ENCODE results near the gene PTPN14.

Gene PTPN14

GRCh38 chr1:214569357-214570004, 18.1 kb upstream of the PTPN14 start:
- no peak for DNase-seq (ENCODE audit: low read depth in 2 of 2, low spot score in 1 of 2)

GRCh38 chr1:214568328-214568727, 16.9 kb upstream of the PTPN14 start:
- no peak for DNase-seq (ENCODE audit: low read depth in 2 of 2, low spot score in 1 of 2)

- DNase-seq (ENCODE audit: low read depth in 2 of 2, low spot score in 1 of 2): no peak
Measured at GRCh38 chr1:214567481-214567980, 16.1 kb upstream of the PTPN14 start.

GRCh38 chr1:214566158-214567104, 15.0 kb upstream of the PTPN14 start:
- no peak for DNase-seq (ENCODE audit: low read depth in 2 of 2, low spot score in 1 of 2)

- DNase-seq (ENCODE audit: low read depth in 2 of 2, low spot score in 1 of 2): no peak
Measured at GRCh38 chr1:214565310-214565709, 13.9 kb upstream of the PTPN14 start.

GRCh38 chr1:214563881-214564280, 12.5 kb upstream of the PTPN14 start:
- DNase-seq (ENCODE audit: low read depth in 2 of 2, low spot score in 1 of 2): no peak

- DNase-seq (ENCODE audit: low read depth in 2 of 2, low spot score in 1 of 2): no peak
Measured at GRCh38 chr1:214557952-214558735, 6.7 kb upstream of the PTPN14 start.

GRCh38 chr1:214553142-214553710, 1.8 kb upstream of the PTPN14 start:
- no peak for DNase-seq (ENCODE audit: low read depth in 2 of 2, low spot score in 1 of 2)

GRCh38 chr1:214552174-214552608, 789 bp upstream of the PTPN14 start:
- DNase-seq (ENCODE audit: low read depth in 2 of 2, low spot score in 1 of 2): no peak

- DNase-seq (ENCODE audit: low read depth in 2 of 2, low spot score in 1 of 2): no peak
Measured at GRCh38 chr1:214550857-214551435, 456 bp downstream of the PTPN14 start.

GRCh38 chr1:214550013-214550856, 1.2 kb downstream of the PTPN14 start:
- DNase-seq (ENCODE audit: low read depth in 2 of 2, low spot score in 1 of 2): no peak

- DNase-seq (ENCODE audit: low read depth in 2 of 2, low spot score in 1 of 2): no peak
Measured at GRCh38 chr1:214549604-214550003, 1.8 kb downstream of the PTPN14 start.

- no peak for DNase-seq (ENCODE audit: low read depth in 2 of 2, low spot score in 1 of 2)
Measured at GRCh38 chr1:214548988-214549387, 2.4 kb downstream of the PTPN14 start.

GRCh38 chr1:214548271-214548670, 3.1 kb downstream of the PTPN14 start:
- DNase-seq (ENCODE audit: low read depth in 2 of 2, low spot score in 1 of 2): no peak

- DNase-seq (ENCODE audit: low read depth in 2 of 2, low spot score in 1 of 2): no peak
Measured at GRCh38 chr1:214547747-214548146, 3.7 kb downstream of the PTPN14 start.

GRCh38 chr1:214546886-214547641, 4.3 kb downstream of the PTPN14 start:
- no peak for DNase-seq (ENCODE audit: low read depth in 2 of 2, low spot score in 1 of 2)

GRCh38 chr1:214546084-214546483, 5.3 kb downstream of the PTPN14 start:
- no peak for DNase-seq (ENCODE audit: low read depth in 2 of 2, low spot score in 1 of 2)

GRCh38 chr1:214545293-214545692, 6.1 kb downstream of the PTPN14 start:
- DNase-seq (ENCODE audit: low read depth in 2 of 2, low spot score in 1 of 2): no peak

- DNase-seq (ENCODE audit: low read depth in 2 of 2, low spot score in 1 of 2): no peak
Measured at GRCh38 chr1:214544791-214545190, 6.6 kb downstream of the PTPN14 start.
